ENCODE data around the gene ASPG.

Gene ASPG

GRCh38 chr14:104140213-104140462 lies 54.6 kb downstream of the ASPG start:
- TF ChIP-seq CTCF (IDR thresholded peaks at IDR 0.05): no peak

GRCh38 chr14:104140463-104141331 lies 55.2 kb downstream of the ASPG start:
- TF ChIP-seq CTCF (IDR thresholded peaks at IDR 0.05): no peak

- no peak for TF ChIP-seq CTCF (IDR thresholded peaks at IDR 0.05)
These were observed 56.2 kb downstream of the ASPG start for GRCh38 chr14:104141621-104142091.

- TF ChIP-seq CTCF (IDR thresholded peaks at IDR 0.05): no peak
These were observed 56.8 kb downstream of the ASPG start for GRCh38 chr14:104142136-104142945.

- TF ChIP-seq CTCF (IDR thresholded peaks at IDR 0.05): peak; percentile 28
These were observed 57.5 kb downstream of the ASPG start for GRCh38 chr14:104142946-104143470.

- TF ChIP-seq CTCF (IDR thresholded peaks at IDR 0.05): no peak
These were observed 58.3 kb downstream of the ASPG start for GRCh38 chr14:104143521-104144452.

- TF ChIP-seq CTCF (IDR thresholded peaks at IDR 0.05): no peak
These were observed 58.9 kb downstream of the ASPG start for GRCh38 chr14:104144453-104144790.
